Glomerular visceral epithelial cell (primary cell): Measurements from ENCODE around the gene PSMD4.
"Not testable (repeated sequence)": the region's sequence is repeated elsewhere in the genome, so short reads cannot be mapped to it uniquely, and the experiment has no call there.

ENCODE experiments used
- DNase-seq: peaks from one replicate; pipeline ENCODE4 v3.0.0-alpha.2; 2016; ENCODE audit errors: extremely low spot score

PSMD4 gene

DNA sequence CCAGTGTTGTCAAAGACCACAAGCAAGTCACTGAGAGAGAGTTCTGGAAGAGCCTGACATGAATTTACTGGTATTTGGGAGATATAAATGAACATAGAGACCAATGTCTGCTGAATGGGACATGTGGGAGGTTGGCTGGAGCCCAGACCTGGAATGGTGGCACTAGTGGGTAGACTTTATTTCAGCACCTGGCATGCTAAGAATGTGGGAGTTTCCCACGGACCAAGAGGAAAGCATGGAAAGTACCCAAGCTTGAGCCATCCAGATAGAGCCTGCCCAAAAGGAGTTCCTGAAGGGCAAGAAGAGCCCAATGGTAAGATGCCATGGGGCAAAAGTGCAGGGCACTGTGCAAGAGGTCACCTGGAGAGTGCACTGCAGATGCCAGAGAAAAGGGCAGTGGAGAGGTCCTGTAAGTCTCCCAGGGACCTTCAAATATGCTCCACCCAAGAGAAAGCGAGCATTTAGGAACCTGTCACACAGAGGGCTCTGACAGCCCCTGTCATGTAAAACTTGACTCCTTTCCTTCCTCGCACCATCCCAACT lies 19.5 kb downstream of the PSMD4 start:
- peak; percentile 25 for DNase-seq

DNA sequence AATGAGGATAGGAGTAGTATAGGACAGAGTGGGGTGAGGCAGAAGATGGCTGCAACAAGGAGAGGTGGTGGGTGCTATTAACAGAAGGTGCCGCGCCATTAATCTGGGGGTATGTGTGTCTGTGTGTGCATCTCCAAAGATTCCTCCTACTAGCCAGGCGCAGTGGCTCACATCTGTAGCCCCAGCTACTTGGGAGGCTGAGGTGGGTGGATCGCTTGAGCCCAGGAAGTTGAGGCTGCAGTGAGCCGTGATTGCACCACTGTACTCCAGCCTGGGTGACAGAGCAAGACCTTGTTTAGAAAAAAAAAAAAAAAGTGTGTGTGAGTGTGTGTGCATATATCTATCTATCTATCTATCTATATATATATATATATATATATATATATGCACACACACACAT lies 20.8 kb downstream of the PSMD4 start:
- DNase-seq, result not testable (repeated sequence)

- DNase-seq, result no peak
Observed at GRCh38 chr1:151277249-151277648, 22.7 kb downstream of the PSMD4 start.

GRCh38 chr1:151281225-151281968 lies 26.9 kb downstream of the PSMD4 start:
- peak; percentile 99 for DNase-seq

GRCh38 chr1:151281969-151282882 lies 27.7 kb downstream of the PSMD4 start, which contains the start of gene ZNF687:
ZNF687 (plus strand) TSS chr1:151282299; CDS start chr1:151286292, 3,993 bp downstream.
- DNase-seq, result peak; percentile 100

DNA sequence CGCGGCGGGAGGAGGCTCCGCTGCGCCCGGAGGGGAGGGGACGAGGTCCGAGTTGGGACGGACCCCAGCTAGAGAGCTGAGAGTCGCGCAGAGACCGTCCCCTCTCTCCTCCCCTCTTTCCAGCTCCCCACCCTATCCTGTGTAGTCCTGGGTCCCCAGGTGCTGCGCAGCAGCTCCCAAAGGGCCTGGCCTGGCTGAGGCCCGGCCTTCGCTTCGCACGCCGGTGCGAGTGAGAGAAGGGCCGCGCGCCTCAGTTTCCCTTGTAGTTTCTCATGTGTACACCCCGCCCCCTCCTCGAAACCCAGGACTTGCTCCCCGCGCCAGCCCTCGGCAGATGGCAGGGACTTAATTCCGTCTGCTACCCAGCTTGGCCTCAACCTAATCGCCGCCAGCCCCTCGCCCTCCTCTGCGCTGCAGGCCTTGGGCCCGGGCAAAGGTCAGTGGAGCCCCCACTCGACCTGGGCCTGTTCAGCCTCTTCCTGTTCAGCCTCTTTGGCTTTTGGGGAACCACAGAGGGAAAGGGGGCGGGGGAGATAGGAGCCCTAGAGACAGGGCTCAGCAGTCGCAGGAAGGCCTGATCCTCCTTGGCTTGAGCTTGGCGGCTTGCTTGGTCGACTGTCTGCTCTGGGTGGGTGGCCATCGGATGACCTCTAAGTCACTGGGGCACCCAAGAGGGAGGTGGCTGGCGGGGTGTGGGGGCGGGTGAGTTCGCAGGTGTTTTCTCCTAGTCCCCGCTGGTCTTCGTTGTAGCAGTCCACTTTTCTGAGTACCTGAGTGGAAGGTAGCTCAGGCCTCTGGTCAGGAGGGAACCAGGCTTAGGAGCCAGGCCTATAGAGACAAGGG lies 28.6 kb downstream of the PSMD4 start:
- DNase-seq, result peak; percentile 42

GRCh38 chr1:151284013-151284577 lies 29.6 kb downstream of the PSMD4 start:
- no peak for DNase-seq

DNA sequence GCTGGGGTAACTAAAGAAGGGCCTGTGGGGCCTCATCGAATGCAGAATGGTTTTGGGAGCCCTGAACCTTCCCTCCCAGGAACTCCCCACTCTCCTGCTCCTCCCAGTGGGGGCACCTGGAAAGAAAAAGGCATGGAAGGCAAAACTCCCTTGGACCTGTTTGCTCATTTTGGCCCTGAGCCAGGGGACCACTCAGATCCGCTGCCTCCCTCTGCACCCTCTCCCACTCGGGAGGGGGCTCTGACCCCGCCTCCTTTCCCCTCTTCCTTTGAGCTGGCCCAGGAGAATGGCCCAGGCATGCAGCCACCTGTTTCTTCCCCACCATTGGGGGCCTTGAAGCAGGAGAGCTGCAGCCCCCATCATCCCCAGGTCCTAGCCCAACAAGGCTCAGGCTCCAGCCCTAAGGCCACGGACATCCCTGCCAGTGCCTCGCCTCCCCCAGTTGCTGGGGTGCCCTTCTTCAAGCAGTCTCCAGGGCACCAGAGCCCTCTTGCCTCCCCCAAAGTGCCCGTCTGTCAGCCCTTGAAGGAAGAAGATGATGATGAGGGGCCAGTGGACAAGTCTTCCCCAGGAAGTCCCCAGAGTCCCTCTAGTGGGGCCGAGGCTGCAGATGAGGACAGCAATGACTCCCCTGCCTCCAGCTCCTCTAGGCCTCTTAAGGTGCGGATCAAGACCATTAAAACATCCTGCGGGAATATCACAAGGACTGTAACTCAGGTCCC lies 32.2 kb downstream of the PSMD4 start:
- no peak for DNase-seq

- DNase-seq, result no peak
Observed at GRCh38 chr1:151287341-151287699, 32.8 kb downstream of the PSMD4 start.

DNA sequence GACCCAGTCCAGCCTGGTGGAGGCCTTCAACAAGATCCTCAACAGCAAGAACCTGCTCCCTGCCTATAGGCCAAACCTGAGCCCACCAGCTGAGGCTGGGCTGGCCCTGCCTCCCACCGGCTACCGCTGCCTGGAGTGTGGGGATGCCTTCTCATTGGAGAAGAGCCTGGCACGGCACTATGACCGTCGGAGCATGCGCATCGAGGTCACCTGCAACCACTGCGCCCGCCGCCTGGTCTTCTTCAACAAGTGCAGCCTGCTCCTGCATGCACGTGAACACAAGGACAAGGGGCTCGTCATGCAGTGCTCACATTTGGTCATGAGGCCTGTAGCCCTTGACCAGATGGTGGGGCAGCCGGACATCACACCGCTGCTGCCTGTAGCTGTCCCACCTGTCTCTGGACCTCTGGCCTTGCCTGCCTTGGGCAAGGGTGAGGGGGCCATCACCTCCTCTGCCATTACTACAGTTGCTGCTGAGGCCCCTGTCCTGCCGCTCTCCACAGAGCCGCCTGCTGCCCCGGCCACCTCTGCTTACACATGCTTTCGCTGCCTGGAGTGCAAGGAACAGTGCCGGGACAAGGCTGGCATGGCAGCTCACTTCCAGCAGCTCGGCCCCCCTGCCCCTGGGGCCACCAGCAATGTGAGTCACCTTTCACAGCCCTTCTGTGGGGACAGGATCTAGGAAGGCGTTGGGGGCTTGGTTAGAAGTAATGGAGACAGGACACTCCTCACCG lies 33.4 kb downstream of the PSMD4 start:
- no peak for DNase-seq

DNA sequence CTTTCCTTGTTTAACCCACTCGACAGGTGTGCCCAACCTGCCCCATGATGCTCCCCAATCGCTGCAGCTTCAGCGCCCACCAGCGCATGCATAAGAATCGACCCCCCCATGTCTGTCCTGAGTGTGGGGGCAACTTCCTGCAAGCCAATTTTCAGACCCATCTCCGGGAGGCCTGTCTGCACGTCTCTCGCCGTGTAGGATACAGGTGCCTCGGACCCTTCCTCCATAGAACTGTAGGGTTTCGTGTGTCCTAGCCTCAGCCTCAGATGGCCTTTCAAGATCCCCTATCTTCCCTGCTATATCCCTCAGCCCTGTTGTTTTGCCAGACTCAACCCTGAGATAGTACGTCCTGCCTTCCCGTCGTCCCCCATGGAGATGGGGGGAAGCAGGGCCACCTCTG lies 34.0 kb downstream of the PSMD4 start:
- no peak for DNase-seq

DNA sequence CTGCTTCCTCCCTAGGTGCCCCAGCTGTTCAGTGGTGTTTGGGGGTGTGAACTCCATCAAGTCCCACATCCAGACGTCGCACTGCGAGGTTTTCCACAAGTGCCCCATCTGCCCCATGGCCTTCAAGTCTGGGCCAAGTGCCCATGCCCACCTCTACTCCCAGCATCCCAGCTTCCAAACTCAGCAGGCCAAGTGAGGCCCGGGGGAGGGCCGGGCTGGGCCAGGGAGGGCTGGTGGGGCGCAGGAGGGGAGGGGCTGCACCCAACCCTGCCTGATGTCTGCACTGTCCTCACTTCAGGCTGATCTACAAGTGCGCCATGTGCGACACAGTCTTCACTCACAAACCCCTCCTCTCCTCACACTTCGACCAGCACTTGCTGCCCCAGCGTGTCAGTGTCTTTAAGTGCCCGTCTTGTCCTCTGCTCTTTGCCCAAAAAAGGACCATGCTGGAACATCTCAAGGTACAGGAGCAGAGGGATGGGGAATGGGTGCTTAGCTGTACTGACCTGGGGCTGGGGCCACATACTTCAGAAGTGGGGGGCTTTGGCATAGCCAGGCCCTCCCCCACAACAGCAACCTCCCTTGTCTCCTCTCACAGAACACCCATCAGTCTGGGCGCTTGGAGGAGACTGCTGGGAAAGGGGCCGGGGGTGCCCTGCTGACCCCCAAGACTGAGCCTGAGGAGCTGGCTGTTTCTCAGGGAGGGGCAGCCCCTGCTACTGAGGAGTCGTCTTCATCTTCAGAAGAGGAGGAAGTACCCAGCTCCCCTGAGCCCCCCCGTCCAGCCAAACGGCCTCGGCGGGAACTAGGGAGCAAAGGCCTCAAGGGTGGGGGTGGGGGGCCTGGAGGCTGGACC lies 34.8 kb downstream of the PSMD4 start:
- no peak for DNase-seq

- no peak for DNase-seq
Observed at GRCh38 chr1:151289991-151290708, 35.6 kb downstream of the PSMD4 start.

GRCh38 chr1:151290709-151291303 lies 36.3 kb downstream of the PSMD4 start:
- no peak for DNase-seq

- DNase-seq, result no peak
Observed at GRCh38 chr1:151292207-151293030, 37.9 kb downstream of the PSMD4 start.

DNA sequence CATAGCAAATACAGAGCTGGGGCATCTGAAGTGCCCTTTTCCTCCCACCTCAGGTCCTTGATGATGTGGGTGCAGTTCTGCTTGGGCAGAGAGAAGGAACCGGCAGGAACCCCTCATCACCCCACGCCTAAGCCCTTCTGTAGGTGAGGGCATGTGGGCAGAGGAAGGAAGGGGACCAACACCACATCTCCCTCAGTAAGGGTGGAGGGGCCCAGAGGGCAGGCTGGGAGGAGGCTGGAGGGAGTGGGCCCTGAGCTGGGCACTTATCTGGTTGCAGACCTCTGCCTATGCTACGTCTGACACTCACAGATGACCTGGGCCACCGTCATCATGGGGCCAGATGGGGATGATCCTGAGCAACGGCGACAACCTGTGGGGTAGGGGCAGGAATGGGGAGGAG lies 38.6 kb downstream of the PSMD4 start:
- no peak for DNase-seq
